ENCODE results near the gene RBM33. TPM values are rescaled to one million over a fixed set of nuclear protein-coding genes. Genes with fewer than 3 reads are reported as not detected.

The RBM33 gene
- total and polyA plus RNA-seq, 2 of the 13 experiments (the other 11 are each of a cell fraction or from before 2014, with no cell fraction given): 12.4 to 28.9 TPM

DNA sequence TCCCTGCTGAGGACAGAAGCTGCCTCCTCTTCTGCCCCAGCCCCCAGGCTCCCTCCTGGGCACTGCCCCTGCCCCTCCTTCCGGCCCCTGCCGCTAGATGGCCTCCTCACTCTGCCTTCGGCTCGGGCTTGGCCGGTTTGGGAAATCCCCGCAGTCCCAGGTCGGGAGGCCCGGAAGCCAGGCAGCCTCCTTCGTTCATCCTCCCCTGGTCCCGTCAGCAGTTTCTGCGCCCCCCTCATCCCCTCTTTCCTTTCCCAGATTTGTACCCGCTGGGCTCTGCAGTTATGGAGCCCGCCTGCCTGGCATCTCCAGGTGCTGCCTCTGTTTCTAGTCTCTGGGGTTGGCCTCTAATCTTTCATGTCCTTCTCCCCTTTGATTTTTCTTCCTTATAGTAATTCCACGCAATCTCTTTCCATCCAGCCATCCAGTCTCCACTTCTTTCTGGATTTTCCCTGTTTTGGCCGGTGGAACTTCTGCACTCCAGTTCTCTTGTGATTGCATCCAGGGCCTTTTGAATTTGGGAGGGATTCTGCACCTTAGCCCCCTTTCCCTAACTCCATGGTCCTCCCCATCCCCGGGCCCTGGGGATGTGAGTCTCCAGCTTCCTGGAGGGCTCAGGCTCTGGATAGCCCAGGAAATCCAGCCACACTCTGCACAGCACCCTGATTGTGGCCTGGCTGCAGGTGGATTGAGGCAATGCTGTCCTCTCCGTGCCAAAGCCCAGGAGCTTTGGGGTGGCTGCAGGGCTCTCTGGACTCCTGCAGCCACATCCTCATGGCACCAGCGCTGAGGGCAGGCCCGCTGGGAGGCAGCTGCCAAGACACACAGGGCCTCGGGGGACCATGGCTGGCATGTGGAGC, 171.1 kb downstream of the RBM33 start (continued):
- TF ChIP-seq, protein P1, sequence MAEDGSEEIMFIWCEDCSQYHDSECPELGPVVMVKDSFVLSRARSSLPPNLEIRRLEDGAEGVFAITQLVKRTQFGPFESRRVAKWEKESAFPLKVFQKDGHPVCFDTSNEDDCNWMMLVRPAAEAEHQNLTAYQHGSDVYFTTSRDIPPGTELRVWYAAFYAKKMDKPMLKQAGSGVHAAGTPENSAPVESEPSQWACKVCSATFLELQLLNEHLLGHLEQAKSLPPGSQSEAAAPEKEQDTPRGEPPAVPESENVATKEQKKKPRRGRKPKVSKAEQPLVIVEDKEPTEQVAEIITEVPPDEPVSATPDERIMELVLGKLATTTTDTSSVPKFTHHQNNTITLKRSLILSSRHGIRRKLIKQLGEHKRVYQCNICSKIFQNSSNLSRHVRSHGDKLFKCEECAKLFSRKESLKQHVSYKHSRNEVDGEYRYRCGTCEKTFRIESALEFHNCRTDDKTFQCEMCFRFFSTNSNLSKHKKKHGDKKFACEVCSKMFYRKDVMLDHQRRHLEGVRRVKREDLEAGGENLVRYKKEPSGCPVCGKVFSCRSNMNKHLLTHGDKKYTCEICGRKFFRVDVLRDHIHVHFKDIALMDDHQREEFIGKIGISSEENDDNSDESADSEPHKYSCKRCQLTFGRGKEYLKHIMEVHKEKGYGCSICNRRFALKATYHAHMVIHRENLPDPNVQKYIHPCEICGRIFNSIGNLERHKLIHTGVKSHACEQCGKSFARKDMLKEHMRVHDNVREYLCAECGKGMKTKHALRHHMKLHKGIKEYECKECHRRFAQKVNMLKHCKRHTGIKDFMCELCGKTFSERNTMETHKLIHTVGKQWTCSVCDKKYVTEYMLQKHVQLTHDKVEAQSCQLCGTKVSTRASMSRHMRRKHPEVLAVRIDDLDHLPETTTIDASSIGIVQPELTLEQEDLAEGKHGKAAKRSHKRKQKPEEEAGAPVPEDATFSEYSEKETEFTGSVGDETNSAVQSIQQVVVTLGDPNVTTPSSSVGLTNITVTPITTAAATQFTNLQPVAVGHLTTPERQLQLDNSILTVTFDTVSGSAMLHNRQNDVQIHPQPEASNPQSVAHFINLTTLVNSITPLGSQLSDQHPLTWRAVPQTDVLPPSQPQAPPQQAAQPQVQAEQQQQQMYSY (CRISPR knock-in tag; IDR thresholded peaks at IDR 0.05): no peak
- no peak for TF ChIP-seq MLXIP (CRISPR knock-in tag; IDR thresholded peaks at IDR 0.05; ENCODE audit: borderline replicate concordance)
- TF ChIP-seq ZSCAN21 (CRISPR knock-in tag; IDR thresholded peaks at IDR 0.05; ENCODE audit: borderline replicate concordance): no peak
- TF ChIP-seq, protein P2, sequence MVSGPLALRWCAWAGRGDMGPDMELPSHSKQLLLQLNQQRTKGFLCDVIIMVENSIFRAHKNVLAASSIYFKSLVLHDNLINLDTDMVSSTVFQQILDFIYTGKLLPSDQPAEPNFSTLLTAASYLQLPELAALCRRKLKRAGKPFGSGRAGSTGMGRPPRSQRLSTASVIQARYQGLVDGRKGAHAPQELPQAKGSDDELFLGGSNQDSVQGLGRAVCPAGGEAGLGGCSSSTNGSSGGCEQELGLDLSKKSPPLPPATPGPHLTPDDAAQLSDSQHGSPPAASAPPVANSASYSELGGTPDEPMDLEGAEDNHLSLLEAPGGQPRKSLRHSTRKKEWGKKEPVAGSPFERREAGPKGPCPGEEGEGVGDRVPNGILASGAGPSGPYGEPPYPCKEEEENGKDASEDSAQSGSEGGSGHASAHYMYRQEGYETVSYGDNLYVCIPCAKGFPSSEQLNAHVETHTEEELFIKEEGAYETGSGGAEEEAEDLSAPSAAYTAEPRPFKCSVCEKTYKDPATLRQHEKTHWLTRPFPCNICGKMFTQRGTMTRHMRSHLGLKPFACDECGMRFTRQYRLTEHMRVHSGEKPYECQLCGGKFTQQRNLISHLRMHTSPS (CRISPR knock-in tag; IDR thresholded peaks at IDR 0.05; ENCODE audit: low read depth): no peak
- TF ChIP-seq ZMAT5 (CRISPR knock-in tag; IDR thresholded peaks at IDR 0.05; ENCODE audit: borderline replicate concordance, low read depth): no peak
- no peak for TF ChIP-seq ZNF232 (CRISPR knock-in tag; IDR thresholded peaks at IDR 0.05; ENCODE audit: borderline replicate concordance)
- TF ChIP-seq SRSF4 (IDR thresholded peaks at IDR 0.05; ENCODE audit: low read depth, low read length, poor library complexity, severe bottlenecking): no peak
- no peak for TF ChIP-seq ZNF12 (CRISPR knock-in tag; IDR thresholded peaks at IDR 0.05)
- TF ChIP-seq ZNF224 (CRISPR knock-in tag; IDR thresholded peaks at IDR 0.05): no peak
- peak; percentile 99 for TF ChIP-seq RELA (CRISPR knock-in tag; IDR thresholded peaks at IDR 0.05)
- TF ChIP-seq, protein P3, sequence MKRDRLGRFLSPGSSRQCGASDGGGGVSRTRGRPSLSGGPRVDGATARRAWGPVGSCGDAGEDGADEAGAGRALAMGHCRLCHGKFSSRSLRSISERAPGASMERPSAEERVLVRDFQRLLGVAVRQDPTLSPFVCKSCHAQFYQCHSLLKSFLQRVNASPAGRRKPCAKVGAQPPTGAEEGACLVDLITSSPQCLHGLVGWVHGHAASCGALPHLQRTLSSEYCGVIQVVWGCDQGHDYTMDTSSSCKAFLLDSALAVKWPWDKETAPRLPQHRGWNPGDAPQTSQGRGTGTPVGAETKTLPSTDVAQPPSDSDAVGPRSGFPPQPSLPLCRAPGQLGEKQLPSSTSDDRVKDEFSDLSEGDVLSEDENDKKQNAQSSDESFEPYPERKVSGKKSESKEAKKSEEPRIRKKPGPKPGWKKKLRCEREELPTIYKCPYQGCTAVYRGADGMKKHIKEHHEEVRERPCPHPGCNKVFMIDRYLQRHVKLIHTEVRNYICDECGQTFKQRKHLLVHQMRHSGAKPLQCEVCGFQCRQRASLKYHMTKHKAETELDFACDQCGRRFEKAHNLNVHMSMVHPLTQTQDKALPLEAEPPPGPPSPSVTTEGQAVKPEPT (CRISPR knock-in tag; IDR thresholded peaks at IDR 0.05; ENCODE audit: low read depth): no peak
- TF ChIP-seq FOSL2 (CRISPR knock-in tag; IDR thresholded peaks at IDR 0.05): peak; percentile 39; the same call in 1 of the 2 replicates
- TF ChIP-seq ZNF331 (CRISPR knock-in tag; IDR thresholded peaks at IDR 0.05): peak; percentile 34; the same call in 1 of the 2 replicates
- TF ChIP-seq ISX (CRISPR knock-in tag; conservative IDR thresholded peaks at IDR 0.05): no peak
- no peak for TF ChIP-seq GTF3A (CRISPR knock-in tag; conservative IDR thresholded peaks at IDR 0.05)
- peak; percentile 92 for TF ChIP-seq RAD21 (CRISPR knock-in tag; IDR thresholded peaks at IDR 0.05)
